GM21423 (cell line): Measurements from ENCODE around the gene RAB31.

Experiments
- ATAC-seq: cut with Tn5 transposase; IDR thresholded peaks from one replicate; pipeline ENCODE4 v1.9.1; 2021; ENCODE audit warnings: mild to moderate bottlenecking, moderate library complexity; ENCODE audit not compliant: unreplicated experiment

Gene RAB31

DNA sequence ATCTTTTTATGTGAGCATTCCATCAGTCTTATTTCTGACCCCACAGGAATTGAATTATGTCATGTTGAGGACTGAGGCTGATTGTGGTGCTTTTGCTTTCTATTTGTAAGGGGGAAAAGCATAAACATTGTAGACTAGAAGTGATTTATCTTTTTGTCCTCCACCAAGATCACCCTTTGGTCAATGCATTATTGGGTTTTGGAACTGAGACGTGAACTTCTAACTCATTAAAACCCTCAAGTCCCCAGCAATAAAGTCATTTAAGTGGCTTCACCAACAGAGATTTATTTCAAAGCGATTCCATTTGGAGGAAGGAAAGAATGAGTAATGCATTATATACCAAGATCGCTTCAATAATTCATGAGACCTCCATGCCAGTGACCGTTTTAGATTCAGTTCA is 102.2 kb downstream of the RAB31 start:
- no peak for ATAC-seq

DNA sequence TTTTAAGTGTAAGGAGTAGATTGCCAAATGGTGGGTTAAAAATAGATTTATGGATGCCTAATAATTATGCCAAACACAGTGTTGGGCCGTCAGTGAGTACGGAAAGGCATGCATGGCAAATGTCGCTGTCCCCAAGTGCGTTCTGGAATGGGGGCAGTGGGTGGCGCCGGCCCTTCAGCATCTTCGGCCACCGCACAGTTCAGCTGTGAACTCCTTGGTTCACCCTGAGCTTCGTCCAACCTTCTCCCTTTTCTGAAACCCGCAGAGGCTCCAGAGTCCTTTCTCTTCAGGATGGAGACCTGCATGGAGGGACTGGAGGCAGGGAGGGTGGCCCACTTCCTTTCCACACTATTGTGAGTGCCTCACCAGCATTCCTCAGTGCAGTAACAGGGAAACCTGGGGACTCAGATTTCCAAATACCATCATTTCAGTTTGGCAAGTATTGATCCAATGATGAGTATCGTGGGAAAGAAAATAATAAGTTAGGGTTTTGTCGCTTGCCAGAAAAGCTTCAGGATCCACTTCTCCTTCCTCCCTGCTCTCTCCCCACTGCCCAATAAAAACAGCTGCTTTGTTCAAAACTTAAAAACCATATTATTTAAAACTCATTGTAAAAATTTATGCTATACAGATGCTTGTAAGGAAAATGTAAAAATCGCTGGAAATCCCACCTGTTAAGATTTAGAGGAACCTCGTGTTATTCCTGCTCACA is 103.0 kb downstream of the RAB31 start:
- no peak for ATAC-seq

DNA sequence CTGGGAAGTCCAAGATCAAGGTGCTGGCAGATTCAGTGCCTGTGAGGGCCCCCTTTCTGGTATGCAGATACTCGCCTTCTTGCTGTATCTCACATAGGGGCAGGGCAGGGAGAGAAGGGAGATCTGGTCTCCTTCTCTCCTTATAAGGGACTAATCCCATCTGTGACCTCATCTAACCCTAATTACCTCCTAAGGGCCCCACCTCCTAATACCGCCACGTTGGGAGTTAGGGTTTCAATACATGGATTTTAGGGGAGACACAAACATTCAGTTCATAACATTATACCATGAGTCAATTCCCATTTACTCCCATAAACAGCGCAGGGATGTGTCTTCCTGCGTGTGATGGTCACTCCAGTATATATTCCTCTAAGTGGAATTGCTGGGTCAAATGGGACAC is 103.9 kb downstream of the RAB31 start:
- ATAC-seq, result no peak

DNA sequence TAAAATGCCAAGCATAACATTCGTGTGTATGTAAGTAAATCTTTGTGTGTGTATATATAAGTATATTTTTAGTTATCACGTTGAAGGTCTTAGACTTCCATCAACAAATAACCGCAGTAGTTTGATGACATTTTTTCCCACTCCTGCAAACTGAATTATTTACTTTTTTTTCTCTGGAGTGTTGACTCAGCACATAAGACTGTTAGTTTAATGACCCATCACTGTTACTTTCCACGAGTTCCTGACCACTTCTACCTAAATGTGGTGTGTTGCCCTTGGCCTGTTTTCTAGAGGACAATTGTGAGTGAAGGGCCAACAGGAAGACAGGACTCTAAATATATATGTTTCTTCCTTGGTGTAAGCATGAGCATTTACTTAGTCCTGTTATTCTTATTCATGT is 106.3 kb downstream of the RAB31 start:
- no peak for ATAC-seq

DNA sequence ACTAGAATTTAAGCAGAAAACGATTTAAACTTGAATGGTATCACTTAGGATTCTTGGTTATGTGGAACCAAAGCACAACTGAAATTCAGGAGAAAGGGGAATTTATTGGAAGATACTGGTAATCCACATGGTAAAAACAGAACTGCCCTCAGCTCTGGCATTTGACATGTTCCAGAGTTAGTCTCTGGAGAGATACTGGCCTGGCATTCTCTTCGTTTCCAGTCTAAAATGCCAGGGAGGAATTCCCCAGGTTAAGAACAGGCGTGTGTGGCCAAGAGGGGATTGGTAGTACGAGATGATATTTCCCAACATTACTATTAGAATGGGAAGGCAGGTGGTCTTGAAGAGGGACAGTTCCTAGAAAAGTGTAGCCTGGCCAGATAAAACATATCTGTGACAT is 109.2 kb downstream of the RAB31 start:
- no peak for ATAC-seq

DNA sequence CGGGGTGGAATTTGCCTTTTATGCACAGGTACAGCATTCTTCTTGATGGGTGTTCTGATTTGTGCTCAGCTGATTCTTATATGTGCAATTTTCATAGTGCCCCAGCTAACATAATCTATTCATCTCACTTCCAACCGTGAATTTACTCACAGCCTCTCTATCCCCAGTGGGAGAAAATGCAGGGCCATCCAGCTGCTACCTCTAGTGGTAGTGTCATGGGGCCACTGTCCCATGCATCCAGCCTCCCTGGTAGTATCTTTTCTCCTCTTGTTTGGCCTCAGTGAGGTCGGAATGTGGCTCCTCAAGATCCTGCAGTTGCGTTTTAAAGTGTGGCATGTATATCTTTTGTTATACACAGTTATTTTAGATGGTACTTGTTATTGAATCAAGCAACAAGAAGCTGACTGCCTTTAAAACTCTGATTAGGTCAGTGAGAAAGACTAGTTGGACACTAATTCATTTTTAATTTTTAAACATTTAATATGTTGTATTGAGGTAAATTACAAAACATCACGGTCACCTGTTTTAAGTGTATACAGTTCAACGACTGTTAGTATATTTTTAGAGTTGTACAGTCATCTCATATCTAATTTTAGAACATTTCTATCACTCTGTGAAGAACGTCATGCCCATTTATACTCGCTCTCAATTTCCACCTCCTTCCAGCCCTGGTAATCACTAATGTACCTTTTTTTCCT is 109.8 kb downstream of the RAB31 start:
- no peak for ATAC-seq

DNA sequence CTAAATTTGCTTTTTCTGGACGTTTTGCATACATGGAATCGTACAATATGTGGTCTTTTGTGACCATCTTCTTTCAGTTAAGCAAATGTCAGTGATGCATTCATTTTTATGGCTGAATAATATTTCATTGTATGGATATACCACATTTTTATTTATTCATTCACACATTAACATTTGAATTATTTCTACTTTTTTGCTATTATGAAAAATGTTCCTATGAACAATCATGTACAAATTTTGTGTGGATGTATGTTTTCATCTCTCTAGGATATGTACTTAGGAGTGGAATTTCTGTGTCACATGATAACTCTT is 110.3 kb downstream of the RAB31 start:
- no peak for ATAC-seq

DNA sequence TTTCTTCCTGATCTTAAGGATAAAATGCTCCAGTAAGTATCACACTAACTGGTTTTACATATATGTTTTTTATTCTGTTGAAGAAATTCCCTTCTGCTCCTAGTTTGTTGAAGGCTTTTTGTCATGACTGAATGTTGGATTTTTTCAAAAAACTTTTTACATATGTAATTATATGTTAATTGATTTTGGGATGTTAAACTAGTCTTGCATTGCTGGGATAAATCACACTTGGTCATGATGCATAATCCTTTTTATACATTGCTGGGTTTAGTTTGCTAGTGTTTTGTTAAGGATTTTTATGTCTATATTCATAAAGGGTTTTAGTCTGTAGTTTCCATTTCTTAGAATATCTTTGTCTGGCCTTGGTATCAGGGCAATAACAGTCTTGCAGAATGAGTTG is 112.0 kb downstream of the RAB31 start:
- no peak for ATAC-seq

DNA sequence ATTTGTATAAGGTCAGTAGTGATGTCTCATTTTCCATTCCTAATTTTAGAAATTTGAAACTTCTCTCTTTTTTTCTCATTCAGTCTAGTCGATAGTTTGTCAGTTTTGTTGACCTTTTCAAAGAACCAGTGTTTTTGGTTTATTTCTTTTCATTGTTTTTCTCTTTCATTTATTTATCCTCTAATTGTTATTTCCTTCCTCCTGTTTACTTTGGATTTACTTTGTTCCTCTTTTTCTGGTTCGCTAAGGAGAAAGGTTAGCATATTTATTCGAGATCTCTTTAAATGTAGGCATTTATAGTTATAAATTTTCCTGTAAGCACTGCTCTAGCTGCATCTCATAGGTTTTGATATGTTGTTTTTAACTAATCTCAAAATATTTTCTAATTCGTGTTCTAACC is 112.6 kb downstream of the RAB31 start:
- ATAC-seq, result no peak

DNA sequence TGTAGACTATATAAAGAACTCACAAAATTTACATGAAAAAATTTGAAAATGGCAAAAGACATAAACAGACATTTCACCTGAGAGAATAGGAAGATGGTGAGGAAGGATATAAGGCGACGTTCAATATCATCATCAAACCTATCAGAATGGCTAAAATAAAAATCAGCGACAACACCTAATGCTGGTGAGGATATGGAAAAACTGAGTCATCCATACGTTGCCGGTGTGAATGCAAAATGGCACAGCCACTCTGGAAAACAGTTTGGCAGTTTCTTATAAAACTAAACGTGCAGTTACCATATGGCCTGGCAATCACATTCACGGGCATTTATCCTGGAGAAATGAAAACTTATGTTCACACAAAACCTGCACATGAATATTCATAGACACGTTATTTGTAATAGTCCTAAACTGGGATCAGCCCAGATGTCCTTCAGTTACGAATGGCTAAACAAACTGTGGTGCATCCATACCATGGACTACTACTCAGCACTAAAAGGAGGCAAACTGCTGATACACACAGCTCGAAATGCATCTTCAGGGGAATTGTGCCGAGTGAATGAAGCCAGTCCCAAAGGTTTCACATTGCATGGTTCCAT is 114.6 kb downstream of the RAB31 start:
- ATAC-seq, result no peak

DNA sequence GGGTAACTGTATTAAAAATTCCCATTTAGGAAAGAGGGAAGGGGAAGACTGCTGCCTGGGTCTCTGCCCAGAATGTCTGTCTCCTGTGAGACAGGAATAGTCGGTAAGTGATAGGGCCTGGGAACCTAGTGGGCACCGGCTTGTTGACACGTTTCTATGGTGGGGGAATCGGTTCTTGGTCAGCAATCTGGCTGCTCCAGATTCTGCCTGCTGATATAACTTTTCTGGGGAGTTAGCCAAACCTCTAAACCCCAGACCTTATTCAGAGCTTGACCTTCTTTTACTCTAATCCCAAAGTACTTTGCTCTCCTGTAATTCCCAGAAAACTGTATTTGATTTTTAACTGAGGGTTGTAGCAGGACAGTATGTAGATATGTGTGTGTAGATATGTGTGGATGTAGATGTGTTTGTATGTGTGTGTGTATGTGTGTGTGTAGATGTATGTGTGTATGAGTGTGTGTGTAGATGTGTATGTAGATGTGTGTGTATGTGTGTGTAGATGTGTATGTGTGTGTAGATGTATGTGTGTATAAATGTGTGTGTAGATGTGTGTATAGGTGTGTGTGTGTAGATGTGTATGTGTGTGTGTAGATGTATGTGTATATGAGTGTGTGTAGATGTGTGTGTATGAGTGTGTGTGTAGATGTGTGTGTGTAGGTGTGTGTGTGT is 115.8 kb downstream of the RAB31 start:
- ATAC-seq, result no peak

DNA sequence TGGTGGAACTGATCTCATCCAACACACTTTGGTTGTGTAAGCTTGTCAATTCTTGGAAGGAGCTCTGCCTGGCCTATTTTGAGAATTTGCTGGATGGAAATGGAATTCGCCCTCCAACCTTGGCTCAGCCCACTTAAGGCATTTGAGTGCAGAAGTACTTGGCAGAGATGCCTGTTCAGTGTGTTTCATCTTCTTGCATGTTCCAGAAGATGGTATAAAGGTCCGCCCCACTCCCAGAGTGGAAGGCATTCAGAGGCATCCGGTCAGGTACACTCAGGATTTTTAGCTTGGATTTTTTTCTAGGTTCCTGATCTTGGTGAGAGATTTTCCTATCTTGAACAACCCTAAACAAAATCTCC is 116.4 kb downstream of the RAB31 start:
- ATAC-seq, result no peak

DNA sequence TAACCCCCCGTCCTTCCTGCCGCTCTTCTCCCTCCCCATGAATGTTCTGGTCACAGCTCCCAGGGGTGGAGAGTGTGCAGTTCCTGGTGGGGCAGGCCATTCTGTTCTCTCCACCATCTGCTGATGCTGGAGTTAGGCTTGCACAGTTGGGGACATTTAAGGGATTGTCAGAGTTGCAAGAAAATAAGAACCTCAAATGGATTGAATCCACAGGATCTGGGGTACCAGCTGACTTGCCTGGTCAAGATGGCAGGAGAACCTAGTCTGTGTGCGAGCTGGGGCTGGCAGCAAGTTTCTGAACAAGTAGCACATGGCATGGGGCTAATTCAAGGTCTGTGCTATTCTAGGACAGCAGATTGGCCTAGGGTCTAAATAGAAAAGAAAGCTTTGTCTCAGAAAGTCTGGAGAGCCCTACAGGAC is 116.9 kb downstream of the RAB31 start:
- ATAC-seq, result no peak

DNA sequence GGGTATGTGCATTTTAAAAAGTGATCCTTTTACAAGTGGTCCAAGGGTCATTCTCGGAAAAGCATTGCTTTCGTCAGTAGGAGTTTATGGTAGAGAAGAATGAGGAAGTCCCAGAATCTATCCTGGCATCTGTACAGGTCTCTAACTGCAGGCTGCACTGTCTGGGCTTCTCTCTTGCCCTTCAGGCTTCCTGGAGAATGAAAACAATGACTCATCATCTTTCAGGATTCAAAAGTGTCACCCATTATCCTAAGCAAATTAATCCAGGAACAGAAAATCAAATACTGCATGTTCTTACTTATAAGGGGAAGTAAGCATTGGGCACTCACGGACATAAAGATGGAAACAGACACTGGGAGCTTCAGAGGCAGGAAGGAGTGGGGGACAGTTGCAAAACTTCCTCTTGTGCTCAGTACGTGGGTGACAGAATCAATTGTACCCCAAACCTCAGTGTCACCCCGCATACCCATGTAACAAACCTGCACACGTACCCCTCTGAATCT is 117.5 kb downstream of the RAB31 start:
- no peak for ATAC-seq

DNA sequence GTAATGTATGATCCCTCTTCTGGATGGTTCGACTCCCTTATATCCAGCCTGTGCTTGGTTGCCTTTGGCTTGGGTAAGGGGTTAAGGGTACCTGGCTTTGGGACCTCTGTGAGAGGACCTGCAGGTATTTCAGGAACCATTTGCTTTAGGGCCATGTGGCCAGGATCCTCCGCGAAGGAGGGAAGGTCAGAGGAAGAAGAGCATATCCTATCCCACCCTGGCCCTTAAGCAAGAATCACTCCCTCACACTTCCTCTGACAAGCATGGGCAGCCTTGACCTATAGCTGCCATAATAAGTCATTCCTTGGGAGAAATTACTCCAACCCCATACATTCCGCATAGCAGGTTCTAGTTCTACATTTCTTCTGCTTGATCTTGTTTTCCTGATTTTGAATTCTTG is 118.6 kb downstream of the RAB31 start:
- no peak for ATAC-seq

DNA sequence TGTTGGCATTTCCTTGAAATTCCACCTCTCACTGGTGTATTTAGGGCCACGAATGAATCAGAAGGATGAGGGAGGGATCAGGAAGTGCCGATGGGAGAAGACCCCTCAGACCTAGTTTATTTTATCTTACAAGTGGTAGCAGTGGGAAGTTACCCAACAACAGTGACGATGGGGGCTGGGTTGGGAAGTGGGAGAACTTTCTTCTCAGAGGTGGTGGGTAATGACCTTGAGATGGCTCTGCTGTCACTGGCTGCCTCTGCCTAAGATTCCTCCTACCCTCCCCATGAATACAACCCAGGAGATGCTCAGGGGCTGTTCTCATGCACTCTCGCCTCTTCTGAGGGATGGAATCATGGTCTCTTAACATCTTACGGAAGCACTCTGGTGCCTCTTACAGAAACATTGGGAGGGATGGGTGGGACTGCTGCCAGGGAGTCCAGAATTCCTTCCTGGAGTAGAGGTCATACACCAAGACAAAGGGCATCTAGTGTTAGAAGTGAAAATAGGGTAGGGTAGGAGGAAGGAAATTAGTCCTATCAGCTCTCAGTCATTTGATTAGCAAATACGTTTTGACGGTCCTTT is 119.2 kb downstream of the RAB31 start:
- no peak for ATAC-seq

DNA sequence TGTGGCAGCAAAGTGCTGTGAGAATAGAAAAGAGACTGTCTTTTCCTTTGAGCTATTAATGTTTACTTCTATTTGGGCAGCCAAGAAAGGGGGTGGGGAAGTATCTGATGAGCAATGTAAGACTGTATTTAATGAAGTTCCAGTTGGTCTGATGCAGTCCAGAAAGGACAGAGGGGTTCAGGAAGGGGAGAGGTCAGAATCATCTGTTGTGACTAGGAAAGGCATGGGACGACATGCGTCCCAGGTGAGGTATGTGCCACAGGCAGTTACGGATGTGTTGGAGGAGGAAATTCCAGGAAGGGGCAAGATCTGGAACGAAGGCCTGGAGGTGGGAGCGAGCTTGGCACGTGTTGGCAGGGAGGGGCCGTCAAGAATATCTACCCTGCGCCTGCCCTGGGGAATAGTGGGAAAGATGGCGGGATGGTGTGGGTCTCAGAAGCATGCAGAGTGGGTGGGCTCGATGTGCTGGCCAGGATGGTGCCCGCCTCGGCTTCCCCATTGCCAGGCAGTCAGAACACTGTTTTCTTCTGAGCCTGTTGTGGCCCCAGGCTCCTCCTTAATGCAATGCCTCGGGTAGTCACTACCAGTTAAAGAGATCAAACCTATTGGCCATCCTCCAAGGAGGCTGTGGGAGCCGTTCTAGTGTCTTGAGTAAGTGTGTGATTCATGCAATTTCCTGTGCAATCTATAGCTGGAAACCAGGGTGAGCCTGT is 119.8 kb downstream of the RAB31 start:
- ATAC-seq, result no peak

DNA sequence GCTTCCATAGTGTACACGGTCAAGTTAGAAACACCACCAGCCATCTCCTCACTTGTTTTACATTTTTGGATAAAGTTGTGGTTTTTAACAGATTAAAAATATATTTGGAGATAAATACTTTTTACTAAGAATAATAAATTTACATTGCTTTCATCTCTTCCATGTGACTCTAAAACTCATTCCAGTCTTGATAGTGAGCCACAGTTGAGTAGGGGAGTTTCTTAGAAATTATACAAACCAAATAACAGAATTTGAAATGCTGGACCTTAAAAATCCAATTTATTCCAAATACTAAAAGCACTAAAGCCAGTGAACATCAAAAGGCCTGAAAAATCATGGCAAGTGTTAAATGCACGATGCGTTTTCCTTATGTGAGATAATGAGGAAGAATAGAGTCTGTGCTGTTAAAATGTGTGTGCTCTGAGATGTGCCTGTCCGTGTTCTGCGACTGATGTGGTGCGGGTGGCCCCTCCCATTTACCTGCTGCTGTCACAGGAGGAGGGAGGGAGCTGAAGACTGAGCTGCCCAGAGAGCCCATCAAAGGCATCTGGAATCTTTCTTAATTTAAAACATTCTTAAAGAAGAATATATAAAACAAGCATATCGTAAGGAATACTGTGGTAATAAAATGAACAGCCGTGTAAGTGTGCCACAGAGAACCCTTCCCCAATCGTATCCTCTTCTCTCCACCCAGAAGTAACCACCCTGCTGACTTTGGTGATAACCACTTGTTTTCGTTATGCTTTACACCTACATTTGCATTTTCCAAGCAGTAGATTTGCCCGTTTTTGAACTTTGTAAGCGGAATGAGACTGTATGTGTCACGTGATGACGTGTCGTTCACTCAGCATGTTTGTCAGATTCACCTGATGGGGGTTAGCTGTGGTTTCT is 120.7 kb downstream of the RAB31 start:
- ATAC-seq, result no peak

DNA sequence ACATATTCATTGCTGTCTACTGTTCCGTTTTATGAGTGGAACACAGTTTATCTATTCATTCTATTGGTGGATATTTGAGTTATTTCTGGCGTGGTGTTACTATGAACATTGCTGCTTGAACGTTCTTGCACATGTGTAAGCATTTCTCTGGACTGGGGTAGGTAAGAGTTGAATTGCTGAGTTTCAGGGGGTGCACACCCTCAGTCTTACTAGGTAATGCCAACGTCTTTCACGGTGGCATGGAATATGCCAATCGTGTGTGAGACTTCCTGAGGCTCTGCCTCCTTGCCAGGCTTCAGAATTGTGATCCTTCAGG is 121.3 kb downstream of the RAB31 start:
- ATAC-seq, result no peak
